H9 (cell line): ENCODE results near the gene MPP1. TPM values are rescaled to one million over a fixed set of nuclear protein-coding genes. Genes with fewer than 3 reads are reported as not detected.

Source experiments
- DNase-seq: peaks from one replicate; pipeline ENCODE4 v3.0.0-alpha.2; 2017
- H2AFZ ChIP-seq: one replicate; pipeline ENCODE4 v1.6.1; 2013; ENCODE audit warnings: mild to moderate bottlenecking, low read length, control low read depth, moderate library complexity
- H2AK5ac ChIP-seq: 2 replicates; pipeline ENCODE4 v1.6.1; 2013; ENCODE audit warnings: low read length, control low read depth, mixed read lengths; ENCODE audit not compliant: insufficient read length
- H2BK120ac ChIP-seq: one replicate; pipeline ENCODE4 v1.6.1; 2013; ENCODE audit warnings: low read depth, mild to moderate bottlenecking, low read length, control low read depth, inconsistent platforms; ENCODE audit not compliant: poor library complexity, severe bottlenecking
- H2BK12ac ChIP-seq: 2 replicates; pipeline ENCODE4 v1.6.1; 2013; ENCODE audit warnings: low read length, control low read depth, mixed read lengths, low read depth; ENCODE audit not compliant: insufficient read length
- H2BK15ac ChIP-seq: 2 replicates; pipeline ENCODE4 v1.6.1; 2013; ENCODE audit warnings: low read depth, low read length, control low read depth
- H2BK20ac ChIP-seq: one replicate; pipeline ENCODE4 v1.6.1; 2013; ENCODE audit warnings: low read depth, mild to moderate bottlenecking, low read length, control low read depth, inconsistent platforms; ENCODE audit not compliant: poor library complexity, severe bottlenecking
- H2BK5ac ChIP-seq: 2 replicates; pipeline ENCODE4 v1.6.1; 2013; ENCODE audit warnings: low read length, control low read depth, mixed read lengths; ENCODE audit not compliant: insufficient read length
- H3K14ac ChIP-seq: 2 replicates; pipeline ENCODE4 v1.6.1; 2013; ENCODE audit warnings: low read length, control low read depth; ENCODE audit not compliant: insufficient read depth
- H3K18ac ChIP-seq: 2 replicates; pipeline ENCODE4 v1.6.1; 2013; ENCODE audit warnings: low read depth, mild to moderate bottlenecking, mixed read lengths, low read length, control low read depth; ENCODE audit not compliant: insufficient read length
- H3K23ac ChIP-seq: 2 replicates; pipeline ENCODE4 v1.6.1; 2013; ENCODE audit warnings: low read length, control low read depth, mixed read lengths, low read depth; ENCODE audit not compliant: insufficient read length
- H3K23me2 ChIP-seq: 2 replicates; pipeline ENCODE4 v1.6.1; 2013; ENCODE audit warnings: low read depth, mild to moderate bottlenecking, mixed read lengths, low read length, control low read depth; ENCODE audit not compliant: insufficient read length, poor library complexity, severe bottlenecking
- H3K27ac ChIP-seq: 2 replicates; pipeline ENCODE4 v1.5.1; 2013; ENCODE audit warnings: low read length, control low read depth, mixed read lengths, low read depth; ENCODE audit not compliant: insufficient read length
- H3K27me3 ChIP-seq: 2 replicates; pipeline ENCODE4 v1.6.1; 2013; ENCODE audit warnings: low read length, control low read depth, inconsistent platforms; ENCODE audit not compliant: insufficient read depth
- H3K4ac ChIP-seq: 2 replicates; pipeline ENCODE4 v1.6.1; 2013; ENCODE audit warnings: low read depth, mild to moderate bottlenecking, control low read depth, inconsistent platforms, low read length, moderate library complexity
- H3K4me1 ChIP-seq: 2 replicates; pipeline ENCODE4 v1.6.1; 2013; ENCODE audit warnings: low read length, control low read depth, inconsistent platforms; ENCODE audit not compliant: insufficient read depth
- H3K4me2 ChIP-seq: 2 replicates; pipeline ENCODE4 v1.6.1; 2013; ENCODE audit warnings: low read length, control low read depth, mixed read lengths; ENCODE audit not compliant: insufficient read length, insufficient read depth
- H3K56ac ChIP-seq: 2 replicates; pipeline ENCODE4 v1.6.1; 2013; ENCODE audit warnings: low read depth, mild to moderate bottlenecking, mixed read lengths, low read length, control low read depth; ENCODE audit not compliant: insufficient read length
- H3K79me1 ChIP-seq: 2 replicates; pipeline ENCODE4 v1.6.1; 2013; ENCODE audit warnings: low read depth, mild to moderate bottlenecking, moderate library complexity, low read length, control low read depth, inconsistent platforms; ENCODE audit not compliant: insufficient read depth, poor library complexity, severe bottlenecking
- H3K79me2 ChIP-seq: 2 replicates; pipeline ENCODE4 v1.6.1; 2013; ENCODE audit warnings: low read length, control low read depth, inconsistent platforms; ENCODE audit not compliant: insufficient read depth
- H3K9ac ChIP-seq: 2 replicates; pipeline ENCODE4 v1.6.1; 2013; ENCODE audit warnings: low read length, control low read depth, mixed read lengths; ENCODE audit not compliant: insufficient read length; ENCODE audit errors: extremely low read depth
- H3K9me3 ChIP-seq: one replicate; pipeline ENCODE4 v1.6.1; 2013; ENCODE audit warnings: low read depth, low read length, inconsistent platforms; ENCODE audit not compliant: control insufficient read depth
- H3T11ph ChIP-seq: one replicate; pipeline ENCODE4 v1.6.1; 2013; ENCODE audit warnings: mild to moderate bottlenecking, low read length, control low read depth, inconsistent platforms
- H4K20me1 ChIP-seq: one replicate; pipeline ENCODE4 v1.6.1; 2013; ENCODE audit not compliant: control insufficient read depth, insufficient read length, insufficient read depth
- H4K5ac ChIP-seq: 2 replicates; pipeline ENCODE4 v1.6.1; 2013; ENCODE audit warnings: low read depth, mild to moderate bottlenecking, mixed read lengths, low read length, control low read depth; ENCODE audit not compliant: insufficient read length
- H4K8ac ChIP-seq: replicated peaks from 2 replicates; pipeline ENCODE4 v1.6.1; 2013; ENCODE audit warnings: low read length, control low read depth, mixed read lengths, low read depth; ENCODE audit not compliant: insufficient read length
- H4K91ac ChIP-seq: 2 replicates; pipeline ENCODE4 v1.6.1; 2013; ENCODE audit warnings: low read depth, mild to moderate bottlenecking, moderate library complexity, mixed read lengths, low read length, control low read depth; ENCODE audit not compliant: insufficient read length
- H3K27ac Mint-ChIP-seq, 3 experiments: 2 replicates in 2 of 3; 3 replicates in 1 of 3; pipeline ENCODE4 v1.8.0; 2020 to 2021; ENCODE audit warnings: mixed read lengths in 3 of 3, mild to moderate bottlenecking in 1 of 3, moderate library complexity in 1 of 3
- H3K27me3 Mint-ChIP-seq: 2 replicates; pipeline ENCODE4 v1.8.0; 2021; ENCODE audit warnings: low read depth, mild to moderate bottlenecking, moderate library complexity, mixed read lengths
- H3K36me3 Mint-ChIP-seq, 3 experiments: 2 replicates in 2 of 3; 3 replicates in 1 of 3; pipeline ENCODE4 v1.8.0; 2020 to 2021; ENCODE audit warnings: low read depth in 3 of 3, mixed read lengths in 3 of 3; ENCODE audit not compliant: insufficient read depth in 1 of 3
- H3K4me1 Mint-ChIP-seq, 2 experiments: 2 replicates each; pipeline ENCODE4 v1.8.0; 2020; ENCODE audit warnings: mixed read lengths in 2 of 2
- H3K4me3 Mint-ChIP-seq, 2 experiments: 2 replicates in 1 of 2; 3 replicates in 1 of 2; pipeline ENCODE4 v1.8.0; 2020 to 2021; ENCODE audit warnings: mild to moderate bottlenecking in 2 of 2, mixed read lengths in 2 of 2, moderate library complexity in 1 of 2
- H3K9me3 Mint-ChIP-seq, 2 experiments: 2 replicates in 1 of 2; 3 replicates in 1 of 2; pipeline ENCODE4 v1.8.0; 2020; ENCODE audit warnings: mild to moderate bottlenecking in 2 of 2, mixed read lengths in 2 of 2, moderate library complexity in 1 of 2
- CTCF ChIP-seq: fragments of 200-600 bp; sonication (generic); conservative IDR thresholded peaks from 3 replicates; pipeline ENCODE4 v1.8.0; 2021; ENCODE audit warnings: antibody characterized with exemption, mild to moderate bottlenecking
- WGBS: extraction: QIAGEN DNeasy Blood & Tissue Kit; methylation state at CpG from one replicate; pipeline ENCODE4 v1.1.7; 2013; ENCODE audit warnings: missing lambda C conversion rate, low lambda C conversion rate, mixed read lengths; ENCODE audit not compliant: insufficient read length; ENCODE audit errors: extremely low coverage; 5-methylcytosine and 5-hydroxymethylcytosine counted together
- total RNA-seq: library from RNA; stranded (reverse); gene quantifications from 2 replicates; pipeline ENCODE4 v1.2.1, GENCODE V29; 2021

The MPP1 gene
- total RNA-seq, 1 experiment from 2014 or later = 17.9 TPM

- no peak overlapping the region for H4K8ac ChIP-seq
- H2BK120ac ChIP-seq = no peak overlapping the region
- no peak overlapping the region for H3K4me3 Mint-ChIP-seq
- no peak overlapping the region for H2AK5ac ChIP-seq
- H2BK12ac ChIP-seq = no peak overlapping the region
- H4K91ac ChIP-seq = no peak overlapping the region
- no peak overlapping the region for H3K27ac Mint-ChIP-seq
- H3K79me1 ChIP-seq = no peaks in the 10 kb centered on the region
- peaks cover 18 to 33% of the 10 kb centered on the region in 2 experiments for H3K4me1 Mint-ChIP-seq
- H3K9me3 ChIP-seq = peaks cover 34% of the 10 kb centered on the region
- H3K23ac ChIP-seq = no peak overlapping the region
- no peak overlapping the region for H2BK20ac ChIP-seq
- no peak for DNase-seq
- H3K27me3 Mint-ChIP-seq = peaks cover 32% of the 10 kb centered on the region
- H3K56ac ChIP-seq = no peak overlapping the region
- H3K18ac ChIP-seq = no peak overlapping the region
- peaks cover 5% of the 10 kb centered on the region for H3K23me2 ChIP-seq
- H2BK15ac ChIP-seq = no peak overlapping the region
- no peak overlapping the region for H3K4me2 ChIP-seq
- no peak overlapping the region for H2BK5ac ChIP-seq
- H2AFZ ChIP-seq = no peak overlapping the region
- TF ChIP-seq CTCF = no peak
- H3K27me3 ChIP-seq = peaks cover 5% of the 10 kb centered on the region; the same call in 1 of the 2 replicates
- no peak overlapping the region for H3K4ac ChIP-seq
- peaks cover 3% of the 10 kb centered on the region; the same call in 1 of the 2 replicates for H3K4me1 ChIP-seq
- no peak overlapping the region for H3K9ac ChIP-seq
- H3K79me2 ChIP-seq = no peaks in the 10 kb centered on the region
- H3T11ph ChIP-seq = no peak overlapping the region
- no CpG with 5 or more reads among the region's 2 CpGs for WGBS
- no peak overlapping the region for H4K5ac ChIP-seq
- peaks cover 71 to 76% of the 10 kb centered on the region in 2 experiments for H3K9me3 Mint-ChIP-seq
- no peak overlapping the region for H3K27ac ChIP-seq
- peaks cover 0 to 11% (median 7%) of the 10 kb centered on the region in 3 experiments; a peak in 6 of 7 replicates for H3K36me3 Mint-ChIP-seq
- no peak overlapping the region for H3K14ac ChIP-seq
- no peaks in the 10 kb centered on the region for H4K20me1 ChIP-seq
These were observed 2.3 kb downstream of the MPP1 start for GRCh38 chrX:154802947-154803346.
